ENCODE results near the gene EVA1C. TPM values are rescaled to one million over a fixed set of nuclear protein-coding genes. Genes with fewer than 3 reads are reported as not detected.

EVA1C gene
- total and polyA plus RNA-seq, 10 of the 15 experiments (the other 5 are each of a cell fraction or from before 2014, with no cell fraction given), result 0.13 to 0.56 (median 0.34) TPM; not detected in 7

DNA sequence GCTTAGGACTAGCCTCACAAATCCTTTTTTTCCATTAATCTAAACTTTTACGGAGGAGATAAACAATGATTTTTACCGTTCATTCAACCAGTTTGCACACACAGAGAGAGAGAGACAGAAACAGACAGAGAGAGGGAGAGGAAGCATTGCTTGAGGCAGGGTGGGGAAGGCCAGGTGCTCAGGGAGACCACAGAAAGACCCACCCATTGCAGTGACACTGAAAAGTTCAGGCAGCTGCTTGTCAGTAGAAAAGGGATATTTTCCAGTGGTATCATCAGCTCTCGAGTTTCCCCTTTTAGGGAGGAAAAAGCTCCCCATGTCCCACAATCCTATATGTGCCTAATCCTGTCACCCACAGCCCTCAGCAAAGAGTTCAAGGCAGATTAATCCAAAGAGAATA, 145.6 kb downstream of the EVA1C start (continued):
- TF ChIP-seq, protein P1, sequence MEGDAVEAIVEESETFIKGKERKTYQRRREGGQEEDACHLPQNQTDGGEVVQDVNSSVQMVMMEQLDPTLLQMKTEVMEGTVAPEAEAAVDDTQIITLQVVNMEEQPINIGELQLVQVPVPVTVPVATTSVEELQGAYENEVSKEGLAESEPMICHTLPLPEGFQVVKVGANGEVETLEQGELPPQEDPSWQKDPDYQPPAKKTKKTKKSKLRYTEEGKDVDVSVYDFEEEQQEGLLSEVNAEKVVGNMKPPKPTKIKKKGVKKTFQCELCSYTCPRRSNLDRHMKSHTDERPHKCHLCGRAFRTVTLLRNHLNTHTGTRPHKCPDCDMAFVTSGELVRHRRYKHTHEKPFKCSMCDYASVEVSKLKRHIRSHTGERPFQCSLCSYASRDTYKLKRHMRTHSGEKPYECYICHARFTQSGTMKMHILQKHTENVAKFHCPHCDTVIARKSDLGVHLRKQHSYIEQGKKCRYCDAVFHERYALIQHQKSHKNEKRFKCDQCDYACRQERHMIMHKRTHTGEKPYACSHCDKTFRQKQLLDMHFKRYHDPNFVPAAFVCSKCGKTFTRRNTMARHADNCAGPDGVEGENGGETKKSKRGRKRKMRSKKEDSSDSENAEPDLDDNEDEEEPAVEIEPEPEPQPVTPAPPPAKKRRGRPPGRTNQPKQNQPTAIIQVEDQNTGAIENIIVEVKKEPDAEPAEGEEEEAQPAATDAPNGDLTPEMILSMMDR (IDR thresholded peaks at IDR 0.05 in 2 of 3, conservative IDR thresholded peaks at IDR 0.05 in 1 of 3; ENCODE audit: control insufficient read depth in 2 of 3, extremely low read depth in 1 of 3, insufficient read depth in 1 of 3, low read depth in 3 of 3, low read length in 3 of 3), result no peak
- TF ChIP-seq RBBP5 (conservative IDR thresholded peaks at IDR 0.05) (no peak), MEF2B (IDR thresholded peaks at IDR 0.05; ENCODE audit: partially characterized antibody, poor library complexity, severe bottlenecking) (no peak), DPF2 (IDR thresholded peaks at IDR 0.05) (no peak), POLR2A (IDR thresholded peaks at IDR 0.05; ENCODE audit: low read depth, low read length) (no peak), CHD4 (IDR thresholded peaks at IDR 0.05) (no peak)

DNA sequence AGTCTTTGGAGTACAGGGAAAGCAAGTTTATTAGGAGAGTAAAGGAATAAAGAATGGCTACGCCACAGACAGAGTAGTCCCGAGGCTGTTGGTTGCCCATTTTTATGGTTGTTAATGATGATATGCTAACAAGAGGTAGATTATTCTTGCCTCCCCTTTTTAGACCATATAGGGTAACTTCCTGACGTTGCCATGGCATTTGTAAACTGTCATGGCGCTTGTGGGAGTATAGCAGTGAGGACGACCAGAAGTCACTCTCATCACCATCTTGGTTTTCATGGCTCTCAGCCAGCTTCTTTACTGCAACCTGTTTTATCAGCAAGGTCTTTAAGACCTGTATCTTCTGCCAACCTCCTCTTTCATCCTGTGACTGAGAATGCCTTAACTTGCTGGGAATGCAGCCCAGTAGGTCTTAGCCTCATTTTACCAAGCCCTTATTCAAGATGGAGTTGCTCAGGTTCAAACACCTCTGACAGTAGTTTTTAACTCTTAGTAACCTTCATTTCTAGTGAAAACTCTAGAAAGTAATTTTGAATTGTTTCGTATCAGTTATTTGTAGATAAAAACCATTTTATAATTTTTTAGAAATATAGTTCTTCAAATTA, 146.6 kb downstream of the EVA1C start:
- RAD21 ChIA-PET (ENCODE audit: unreplicated experiment), result no interaction called here
- intact Hi-C loops (cut with micrococcal nuclease; ENCODE audit: unreplicated experiment) (no loop called here), in situ Hi-C loops (cut with MboI) (no loop called here)
- H3K4me2 ChIP-seq (ENCODE audit: control insufficient read depth, insufficient read depth), result no peak overlapping the region
- no peak for DNase-seq (ENCODE audit: low read depth, low spot score)
- CTCF ChIA-PET, result no interaction called here
- H2AFZ ChIP-seq (ENCODE audit: control insufficient read depth, low read depth, low read length), result no peak overlapping the region
- 13% methylated on average over 6 of the region's 6 CpGs for WGBS (ENCODE audit: insufficient coverage, insufficient replicate concordance, low lambda C conversion rate, missing lambda C conversion rate)
- FAIRE-seq, result no peak
- BruUV-seq (replicated peaks), result no TSS peak
- no peak overlapping the region for H3K27ac ChIP-seq (ENCODE audit: control insufficient read depth, insufficient read depth)
- SMC1A ChIA-PET (ENCODE audit: uncharacterized antibody, unreplicated experiment), result interaction anchor here (1.5 kb wide), 1 partner anchor 10 kb away, joined by 3 read pairs; no protein-coding TSS in a partner anchor
- no peaks in the 10 kb centered on the region for H3K36me3 ChIP-seq (ENCODE audit: control insufficient read depth in 2 of 2, insufficient read depth in 2 of 2, low read length in 1 of 2)
- no peaks in the 10 kb centered on the region for H3K9me3 ChIP-seq (replicated peaks; ENCODE audit: control insufficient read depth, insufficient read depth, low read length)
- POLR2A ChIA-PET, result no interaction called here
- H3K79me2 ChIP-seq (ENCODE audit: control insufficient read depth, insufficient read depth, low read length), result no peaks in the 10 kb centered on the region
- no peak for ATAC-seq
- no peaks in the 10 kb centered on the region for H4K20me1 ChIP-seq (ENCODE audit: control insufficient read depth, insufficient read depth)
- H3K4me1 ChIP-seq (ENCODE audit: control insufficient read depth, insufficient read depth, low read length), result no peaks in the 10 kb centered on the region
- no peak overlapping the region for H3K4me3 ChIP-seq
- H3K27me3 ChIP-seq (replicated peaks in 1 of 2; ENCODE audit: control insufficient read depth in 2 of 2, insufficient read depth in 2 of 2, low read length in 1 of 2), result no peaks in the 10 kb centered on the region
- H3K9ac ChIP-seq (ENCODE audit: control insufficient read depth, insufficient read depth, low read length), result no peak overlapping the region
- no peak for TF ChIP-seq HCFC1 (IDR thresholded peaks at IDR 0.05; ENCODE audit: low read length)
- TF ChIP-seq ZNF384 (IDR thresholded peaks at IDR 0.05; ENCODE audit: borderline replicate concordance, low read depth, low read length), result no peak
- no peak for TF ChIP-seq GABPA (IDR thresholded peaks at IDR 0.05; ENCODE audit: low read depth)
- no peak for TF ChIP-seq SMAD1 (IDR thresholded peaks at IDR 0.05; ENCODE audit: low read depth, partially characterized antibody)
- TF ChIP-seq STAT3 (IDR thresholded peaks at IDR 0.05; ENCODE audit: low read depth, low read length), result no peak
- TF ChIP-seq, protein P2, sequence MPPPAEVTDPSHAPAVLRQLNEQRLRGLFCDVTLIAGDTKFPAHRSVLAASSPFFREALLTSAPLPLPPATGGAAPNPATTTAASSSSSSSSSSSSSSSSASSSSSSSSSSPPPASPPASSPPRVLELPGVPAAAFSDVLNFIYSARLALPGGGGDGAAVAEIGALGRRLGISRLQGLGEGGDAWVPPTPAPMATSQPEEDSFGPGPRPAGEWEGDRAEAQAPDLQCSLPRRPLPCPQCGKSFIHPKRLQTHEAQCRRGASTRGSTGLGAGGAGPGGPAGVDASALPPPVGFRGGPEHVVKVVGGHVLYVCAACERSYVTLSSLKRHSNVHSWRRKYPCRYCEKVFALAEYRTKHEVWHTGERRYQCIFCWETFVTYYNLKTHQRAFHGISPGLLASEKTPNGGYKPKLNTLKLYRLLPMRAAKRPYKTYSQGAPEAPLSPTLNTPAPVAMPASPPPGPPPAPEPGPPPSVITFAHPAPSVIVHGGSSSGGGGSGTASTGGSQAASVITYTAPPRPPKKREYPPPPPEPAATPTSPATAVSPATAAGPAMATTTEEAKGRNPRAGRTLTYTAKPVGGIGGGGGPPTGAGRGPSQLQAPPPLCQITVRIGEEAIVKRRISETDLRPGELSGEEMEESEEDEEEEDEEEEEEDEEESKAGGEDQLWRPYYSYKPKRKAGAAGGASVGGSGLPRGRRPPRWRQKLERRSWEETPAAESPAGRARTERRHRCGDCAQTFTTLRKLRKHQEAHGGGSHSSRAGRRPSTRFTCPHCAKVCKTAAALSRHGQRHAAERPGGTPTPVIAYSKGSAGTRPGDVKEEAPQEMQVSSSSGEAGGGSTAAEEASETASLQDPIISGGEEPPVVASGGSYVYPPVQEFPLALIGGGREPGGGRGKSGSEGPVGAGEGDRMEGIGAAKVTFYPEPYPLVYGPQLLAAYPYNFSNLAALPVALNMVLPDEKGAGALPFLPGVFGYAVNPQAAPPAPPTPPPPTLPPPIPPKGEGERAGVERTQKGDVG (CRISPR knock-in tag; IDR thresholded peaks at IDR 0.05), result no peak
- no peak for TF ChIP-seq POLR2A (IDR thresholded peaks at IDR 0.05; ENCODE audit: low read depth, low read length)
- TF ChIP-seq PAX8 (IDR thresholded peaks at IDR 0.05), result no peak
- TF ChIP-seq, protein P1 (IDR thresholded peaks at IDR 0.05 in 2 of 3, conservative IDR thresholded peaks at IDR 0.05 in 1 of 3; ENCODE audit: control insufficient read depth in 2 of 3, extremely low read depth in 1 of 3, insufficient read depth in 1 of 3, low read depth in 3 of 3, low read length in 3 of 3), result no peak
- no peak for TF ChIP-seq PAX5 (IDR thresholded peaks at IDR 0.05; ENCODE audit: borderline replicate concordance, low read depth, low read length)
- TF ChIP-seq ZNF217 (IDR thresholded peaks at IDR 0.05), result no peak
